CD4-positive, alpha-beta T cell treated with Interleukin-10 for 1 hour (primary cell): Measurements from ENCODE around the gene NCBP2L.
A peak's percentile ranks its signal among the peaks of the same experiment; 100 is the strongest.

Experiments
- DNase-seq: peaks from one replicate; pipeline ENCODE4 v3.0.0-alpha.2; 2020

Gene NCBP2L

GRCh38 chrX:107818900-107819521 is 41.5 kb downstream of the NCBP2L start:
- DNase-seq = no peak

GRCh38 chrX:107823042-107823441 is 45.5 kb downstream of the NCBP2L start:
- no peak for DNase-seq

- DNase-seq = no peak
These were observed 45.9 kb downstream of the NCBP2L start for GRCh38 chrX:107823456-107823855.

- peak; percentile 48 for DNase-seq
These were observed 48.2 kb downstream of the NCBP2L start, which contains the start of gene MID2 for GRCh38 chrX:107825698-107826237. MID2 (plus strand) TSS chrX:107825866; CDS start chrX:107826427, 561 bp downstream.

GRCh38 chrX:107826238-107827029 is 48.9 kb downstream of the NCBP2L start:
- peak; percentile 6 for DNase-seq

- no peak for DNase-seq
These were observed 49.7 kb downstream of the NCBP2L start for GRCh38 chrX:107827030-107827831.

GRCh38 chrX:107827852-107828251 is 50.3 kb downstream of the NCBP2L start:
- DNase-seq = no peak

GRCh38 chrX:107829878-107830277 is 52.3 kb downstream of the NCBP2L start:
- DNase-seq = no peak

GRCh38 chrX:107831071-107831730 is 53.7 kb downstream of the NCBP2L start:
- no peak for DNase-seq

GRCh38 chrX:107834275-107835201 is 57.0 kb downstream of the NCBP2L start:
- DNase-seq = no peak

GRCh38 chrX:107836958-107837357 is 59.4 kb downstream of the NCBP2L start:
- DNase-seq = no peak

- DNase-seq = no peak
These were observed 63.4 kb downstream of the NCBP2L start for GRCh38 chrX:107840971-107841370.

GRCh38 chrX:107842715-107843400 is 65.3 kb downstream of the NCBP2L start:
- DNase-seq = no peak
